MM.1S (cell line): ENCODE measurements around the gene APOM.

Experiments used
- EZH2 ChIP-seq: fragments of 300-600 bp; sonication (generic); optimal IDR thresholded peaks from 2 replicates; pipeline ENCODE3; 2017; ENCODE audit warnings: low read depth, mild to moderate bottlenecking, antibody characterized with exemption, low read length, mixed read lengths
- EZH2phosphoT487 ChIP-seq: fragments of 300-600 bp; sonication (generic); IDR thresholded peaks from 2 replicates; pipeline ENCODE4 v1.6.1; 2018; ENCODE audit warnings: antibody characterized with exemption, low read length
- TF ChIP-seq, protein P1 (sequence below): fragments of 300-600 bp; sonication (generic); IDR thresholded peaks from 2 replicates; pipeline ENCODE4 v1.5.1; 2016; ENCODE audit warnings: antibody characterized with exemption, low read length, mixed read lengths

DNA sequence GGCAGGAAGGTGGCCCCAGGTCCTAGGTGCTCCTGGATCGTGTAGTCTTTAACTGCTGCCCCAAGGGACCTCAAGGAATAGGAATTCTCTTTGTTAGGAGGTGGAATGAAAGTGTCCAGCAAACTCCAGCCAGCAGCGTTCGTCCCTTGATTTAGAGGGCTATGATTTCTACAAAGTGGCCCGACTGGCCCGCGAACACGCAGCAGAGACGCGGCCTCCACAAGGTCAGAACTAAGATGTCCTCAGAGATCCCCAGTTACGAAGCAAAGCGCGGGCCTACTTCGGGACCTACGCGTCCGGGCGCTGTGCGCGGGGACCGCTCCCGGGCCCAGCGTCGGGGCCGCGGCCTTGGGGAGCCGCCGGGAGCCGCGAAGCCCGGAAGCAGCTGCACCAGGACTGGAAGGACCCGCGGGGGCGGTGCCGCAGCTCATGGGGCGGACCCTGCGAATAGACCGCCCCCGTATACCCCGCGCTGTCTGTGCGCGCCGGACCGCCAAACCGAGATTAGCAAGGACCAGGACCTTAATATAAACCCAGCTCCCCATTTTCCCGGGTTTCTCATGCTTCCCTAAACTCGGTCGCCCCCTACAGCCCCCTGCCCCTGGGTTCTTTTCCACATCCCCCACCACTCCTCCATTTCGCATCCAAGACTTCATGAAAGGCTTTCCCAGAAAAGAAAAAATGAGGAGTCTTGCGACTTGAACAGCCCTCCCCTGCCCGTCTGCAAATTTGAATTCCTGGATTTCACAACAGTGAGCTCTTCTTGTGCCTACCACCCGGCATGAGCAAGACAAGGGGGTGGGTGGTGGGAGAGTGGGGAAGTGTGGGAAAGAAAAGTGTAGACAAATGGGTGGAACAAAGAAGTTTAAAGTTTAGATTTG is 4.9 kb downstream of the APOM start, which contains the start of gene C6orf47:
- TF ChIP-seq, protein P1, sequence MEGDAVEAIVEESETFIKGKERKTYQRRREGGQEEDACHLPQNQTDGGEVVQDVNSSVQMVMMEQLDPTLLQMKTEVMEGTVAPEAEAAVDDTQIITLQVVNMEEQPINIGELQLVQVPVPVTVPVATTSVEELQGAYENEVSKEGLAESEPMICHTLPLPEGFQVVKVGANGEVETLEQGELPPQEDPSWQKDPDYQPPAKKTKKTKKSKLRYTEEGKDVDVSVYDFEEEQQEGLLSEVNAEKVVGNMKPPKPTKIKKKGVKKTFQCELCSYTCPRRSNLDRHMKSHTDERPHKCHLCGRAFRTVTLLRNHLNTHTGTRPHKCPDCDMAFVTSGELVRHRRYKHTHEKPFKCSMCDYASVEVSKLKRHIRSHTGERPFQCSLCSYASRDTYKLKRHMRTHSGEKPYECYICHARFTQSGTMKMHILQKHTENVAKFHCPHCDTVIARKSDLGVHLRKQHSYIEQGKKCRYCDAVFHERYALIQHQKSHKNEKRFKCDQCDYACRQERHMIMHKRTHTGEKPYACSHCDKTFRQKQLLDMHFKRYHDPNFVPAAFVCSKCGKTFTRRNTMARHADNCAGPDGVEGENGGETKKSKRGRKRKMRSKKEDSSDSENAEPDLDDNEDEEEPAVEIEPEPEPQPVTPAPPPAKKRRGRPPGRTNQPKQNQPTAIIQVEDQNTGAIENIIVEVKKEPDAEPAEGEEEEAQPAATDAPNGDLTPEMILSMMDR: no peak
- no peak for TF ChIP-seq EZH2
- no peak for TF ChIP-seq EZH2phosphoT487
